ENCODE measurements around the gene SFXN5.

DNA sequence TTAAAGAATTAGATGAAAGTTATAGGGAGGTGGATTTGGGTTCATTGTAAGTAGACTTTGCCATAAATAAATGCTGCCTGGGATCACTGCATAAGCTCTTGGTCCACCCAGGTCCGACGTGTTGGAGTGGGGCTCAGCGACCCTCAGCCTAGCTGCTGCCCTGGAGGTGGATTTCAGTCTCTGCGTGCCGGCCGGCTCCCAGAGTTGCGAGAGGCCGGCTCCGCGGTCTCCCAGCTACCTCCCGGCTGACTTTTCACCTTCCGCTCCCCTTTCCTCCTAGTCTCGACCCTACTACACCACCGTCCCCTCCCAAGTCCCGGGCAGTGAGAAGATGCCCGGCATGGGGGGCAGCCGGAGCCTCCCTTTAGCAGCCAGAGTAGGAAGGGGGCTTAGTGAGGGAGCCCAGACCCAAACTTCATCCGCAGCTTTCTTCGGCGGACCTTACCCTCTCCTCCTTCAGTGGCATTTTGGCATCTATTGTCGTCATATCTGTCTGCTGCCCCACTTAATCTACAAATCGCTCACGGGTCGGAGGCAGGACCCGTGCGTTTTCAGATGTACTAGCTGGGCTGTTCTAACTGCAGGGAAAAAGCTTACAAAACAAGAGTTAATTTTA lies 146.1 kb downstream of the SFXN5 start:
- TF ChIP-seq POLR2AphosphoS5 (IDR thresholded peaks at IDR 0.05; ENCODE audit: low read depth, low read length) (no peak), TAF1 (IDR thresholded peaks at IDR 0.05; ENCODE audit: borderline replicate concordance, insufficient read depth, low read length) (no peak)

Measured in PFSK-1 (cell line).